NB4 (cell line): Measurements from ENCODE around the gene TAS2R7.

Source experiments
- DNase-seq: peaks from one replicate; pipeline ENCODE4 v3.0.0; 2010; ENCODE audit warnings: low read depth
- H3K4me3 ChIP-seq: one replicate; pipeline ENCODE4 v1.5.1; 2011; ENCODE audit warnings: mild to moderate bottlenecking, low read depth, low read length, moderate library complexity
- MYC ChIP-seq: IDR thresholded peaks from 2 replicates; pipeline ENCODE4 v1.6.1; 2011; ENCODE audit warnings: low read depth, low read length
- POLR2A ChIP-seq: IDR thresholded peaks from 2 replicates; pipeline ENCODE4 v1.6.1; 2011; ENCODE audit warnings: mild to moderate bottlenecking; ENCODE audit not compliant: insufficient read length; ENCODE audit errors: extremely low read depth
- TF ChIP-seq, protein P1 (sequence below): IDR thresholded peaks from one replicate; pipeline ENCODE4 v1.5.1; 2012; ENCODE audit warnings: low read depth, low read length
- TF ChIP-seq, protein P2 (sequence below): IDR thresholded peaks from 2 replicates; pipeline ENCODE4 v1.6.1; 2011; ENCODE audit warnings: low read depth, low read length

Gene TAS2R7, protein sequence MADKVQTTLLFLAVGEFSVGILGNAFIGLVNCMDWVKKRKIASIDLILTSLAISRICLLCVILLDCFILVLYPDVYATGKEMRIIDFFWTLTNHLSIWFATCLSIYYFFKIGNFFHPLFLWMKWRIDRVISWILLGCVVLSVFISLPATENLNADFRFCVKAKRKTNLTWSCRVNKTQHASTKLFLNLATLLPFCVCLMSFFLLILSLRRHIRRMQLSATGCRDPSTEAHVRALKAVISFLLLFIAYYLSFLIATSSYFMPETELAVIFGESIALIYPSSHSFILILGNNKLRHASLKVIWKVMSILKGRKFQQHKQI

DNA sequence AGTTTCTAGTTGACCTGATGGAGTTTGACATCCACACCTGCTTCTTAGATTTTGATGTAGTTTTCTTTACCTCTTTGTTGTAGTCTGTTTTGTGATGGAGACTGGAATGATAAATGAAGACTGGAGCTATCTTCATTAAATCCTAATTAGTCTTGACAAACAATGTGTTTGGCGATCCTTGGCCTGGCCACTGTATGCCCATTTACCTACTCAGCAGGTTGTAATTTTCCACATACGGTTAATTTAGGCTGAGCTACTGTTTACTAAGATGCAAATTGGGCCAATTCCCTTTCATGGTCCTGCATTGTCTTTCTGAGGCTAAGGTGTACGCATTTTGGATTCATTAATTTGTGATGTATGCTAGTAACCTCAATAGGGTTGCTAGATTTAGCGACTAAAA lies at the start of gene TAS2R7:
Gene TAS2R7 (minus strand): TSS at position 41 of the 400 bp plus-strand sequence. CDS start 57 bp downstream, outside the sequence.
- no peak within 1 kb of the TSS for H3K4me3 ChIP-seq
- DNase-seq: no peak
- TF ChIP-seq, protein P1, sequence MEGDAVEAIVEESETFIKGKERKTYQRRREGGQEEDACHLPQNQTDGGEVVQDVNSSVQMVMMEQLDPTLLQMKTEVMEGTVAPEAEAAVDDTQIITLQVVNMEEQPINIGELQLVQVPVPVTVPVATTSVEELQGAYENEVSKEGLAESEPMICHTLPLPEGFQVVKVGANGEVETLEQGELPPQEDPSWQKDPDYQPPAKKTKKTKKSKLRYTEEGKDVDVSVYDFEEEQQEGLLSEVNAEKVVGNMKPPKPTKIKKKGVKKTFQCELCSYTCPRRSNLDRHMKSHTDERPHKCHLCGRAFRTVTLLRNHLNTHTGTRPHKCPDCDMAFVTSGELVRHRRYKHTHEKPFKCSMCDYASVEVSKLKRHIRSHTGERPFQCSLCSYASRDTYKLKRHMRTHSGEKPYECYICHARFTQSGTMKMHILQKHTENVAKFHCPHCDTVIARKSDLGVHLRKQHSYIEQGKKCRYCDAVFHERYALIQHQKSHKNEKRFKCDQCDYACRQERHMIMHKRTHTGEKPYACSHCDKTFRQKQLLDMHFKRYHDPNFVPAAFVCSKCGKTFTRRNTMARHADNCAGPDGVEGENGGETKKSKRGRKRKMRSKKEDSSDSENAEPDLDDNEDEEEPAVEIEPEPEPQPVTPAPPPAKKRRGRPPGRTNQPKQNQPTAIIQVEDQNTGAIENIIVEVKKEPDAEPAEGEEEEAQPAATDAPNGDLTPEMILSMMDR: no peak
- TF ChIP-seq POLR2A: no peak

DNA sequence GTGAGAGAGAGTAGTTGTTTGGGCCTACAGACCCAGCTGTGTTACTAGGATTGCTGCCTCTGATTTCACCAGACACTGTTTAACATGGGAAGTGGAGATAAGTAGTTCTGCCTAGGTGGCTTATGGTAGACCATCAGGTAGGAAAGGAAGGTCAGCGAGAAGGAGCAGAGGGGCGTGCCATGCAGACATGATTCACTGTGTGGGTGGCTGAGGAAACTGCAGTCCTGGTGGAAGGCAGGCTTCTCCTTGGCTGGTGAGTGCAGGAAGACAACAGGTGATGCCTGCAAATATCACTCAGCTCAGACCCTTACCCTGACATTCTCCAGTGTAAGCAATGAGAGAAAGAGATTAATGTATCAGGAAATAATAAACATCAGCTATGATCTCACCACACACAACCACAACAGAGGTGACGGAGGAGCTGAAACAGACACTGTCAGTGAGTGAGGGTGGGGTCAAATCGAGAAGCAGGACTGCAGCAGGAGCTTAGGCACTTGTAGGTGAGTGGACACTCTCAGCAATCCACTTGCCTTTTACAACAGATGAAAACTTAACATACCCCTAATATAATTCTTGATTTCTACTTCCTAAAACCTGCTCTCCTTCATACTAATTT lies 48.9 kb upstream of the TAS2R7 start:
- H3K4me3 ChIP-seq: no peak overlapping the region
- DNase-seq: no peak
- TF ChIP-seq, protein P2, sequence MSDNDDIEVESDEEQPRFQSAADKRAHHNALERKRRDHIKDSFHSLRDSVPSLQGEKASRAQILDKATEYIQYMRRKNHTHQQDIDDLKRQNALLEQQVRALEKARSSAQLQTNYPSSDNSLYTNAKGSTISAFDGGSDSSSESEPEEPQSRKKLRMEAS: no peak
- TF ChIP-seq, protein P1: no peak
- no peak for TF ChIP-seq POLR2A
- no peak for TF ChIP-seq MYC

DNA sequence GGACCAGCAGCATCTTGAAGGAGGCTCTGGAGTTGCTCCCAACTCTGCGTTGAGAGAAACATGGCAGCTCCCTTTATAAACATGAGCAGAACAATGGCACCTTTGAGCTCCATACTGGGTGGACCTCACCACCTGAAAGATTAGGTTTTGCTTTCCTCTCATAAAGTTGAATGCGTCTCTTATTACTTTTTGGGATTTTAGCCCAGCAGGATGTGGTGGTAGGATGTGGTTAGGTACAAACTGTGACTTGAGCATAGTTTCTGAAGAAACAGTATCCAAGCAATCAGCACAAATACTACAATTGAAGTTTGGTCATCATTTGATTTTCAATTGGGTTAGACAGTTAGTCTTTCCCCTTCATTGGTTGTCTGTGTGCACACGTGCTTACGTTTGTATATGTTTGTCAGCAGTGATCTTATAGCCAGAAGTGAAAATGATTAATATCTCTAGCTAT lies 47.0 kb upstream of the TAS2R7 start, which contains the start of gene PRR4:
Gene PRR4 (minus strand): TSS at position 51 of the 454 bp plus-strand sequence. CDS start 38 bp downstream, at position 13.
- no peak for TF ChIP-seq POLR2A
- no peak for TF ChIP-seq MYC
- TF ChIP-seq, protein P2: no peak
- TF ChIP-seq, protein P1: no peak
- no peak for DNase-seq
- H3K4me3 ChIP-seq: no peak within 1 kb of the TSS

DNA sequence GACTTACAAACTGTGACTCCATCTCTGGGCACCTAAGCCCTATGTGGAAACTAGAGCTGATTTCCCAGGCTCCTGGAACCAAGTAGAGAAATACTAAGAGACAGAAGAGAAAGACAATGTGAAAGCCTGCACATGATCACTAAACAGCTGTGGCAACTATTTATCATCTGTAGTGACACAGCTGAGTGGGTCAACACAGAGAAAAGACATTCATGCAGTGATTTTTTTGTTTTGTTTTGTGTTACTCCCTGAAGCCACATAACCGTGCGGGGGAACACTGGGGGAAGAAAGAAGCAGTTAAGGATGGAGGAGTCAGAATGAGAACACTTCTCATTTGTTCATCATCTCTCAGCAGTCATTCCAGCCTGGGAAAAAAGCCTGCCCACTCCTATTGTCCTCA lies 45.3 kb upstream of the TAS2R7 start:
- TF ChIP-seq, protein P1: no peak
- TF ChIP-seq MYC (no peak), POLR2A (no peak)
- TF ChIP-seq, protein P2: no peak
- H3K4me3 ChIP-seq: no peak overlapping the region
- no peak for DNase-seq

DNA sequence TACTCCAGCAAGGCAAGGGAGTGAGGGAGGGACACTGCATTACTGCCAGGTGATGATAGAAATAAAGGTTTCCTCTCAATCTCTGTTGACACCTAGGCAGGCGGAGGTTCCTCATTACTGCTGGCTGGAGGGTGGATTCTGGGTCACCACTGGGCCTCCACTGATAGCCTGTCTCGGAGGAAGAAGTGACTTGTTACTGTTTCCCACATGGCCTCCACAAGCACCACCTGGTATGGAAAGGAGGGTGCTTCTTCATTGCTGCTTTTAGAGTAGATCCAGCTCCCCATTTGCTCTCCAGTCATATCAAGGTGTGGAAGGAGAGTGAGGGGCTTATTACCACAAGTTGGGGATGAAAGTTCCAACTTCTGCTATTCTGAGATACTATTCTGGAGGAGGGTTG lies 40.4 kb upstream of the TAS2R7 start:
- no peak for DNase-seq
- TF ChIP-seq POLR2A: no peak
- TF ChIP-seq, protein P2: no peak
- H3K4me3 ChIP-seq: no peak overlapping the region

DNA sequence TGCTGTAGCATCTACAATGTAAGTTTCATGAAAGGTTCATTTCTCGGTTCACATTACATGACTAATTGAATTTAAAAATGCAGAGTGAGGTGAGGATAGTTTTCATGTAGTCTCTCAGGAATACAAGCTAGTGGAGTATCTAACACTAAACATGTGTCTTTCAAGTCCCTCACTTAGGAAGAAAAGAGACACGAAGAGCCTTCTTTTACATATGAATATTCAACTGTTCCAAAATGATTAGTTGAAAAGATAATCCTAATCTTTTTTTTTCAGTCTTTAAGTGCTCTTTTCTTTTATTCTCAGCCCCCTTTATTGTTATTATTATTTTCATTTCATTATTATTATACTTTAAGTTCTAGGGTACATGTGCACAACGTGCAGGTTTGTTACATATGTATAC lies 36.0 kb upstream of the TAS2R7 start:
- TF ChIP-seq, protein P2: no peak
- TF ChIP-seq POLR2A: no peak
- H3K4me3 ChIP-seq: no peak overlapping the region
- no peak for DNase-seq
